Calu3 (cell line): ENCODE data around the gene NUDT19. TPM values are rescaled to one million over a fixed set of nuclear protein-coding genes. Genes with fewer than 3 reads are reported as not detected.
"Not testable (repeated sequence)": the region's sequence is repeated elsewhere in the genome, so short reads cannot be mapped to it uniquely, and the experiment has no call there.

Experiments
- BruUV-seq: library from RNA; stranded (reverse); fragments of 400-500 nt; replicated peaks from 2 replicates; lab custom pipeline; 2021; lab: Mats Ljungman, UMichigan
- CTCF ChIA-PET: fragments of 300-600 bp; sonication (Branson Sonifier 250); formaldehyde crosslinking; loops from one replicate; lab custom pipeline; 2022; ENCODE audit warnings: antibody characterized with exemption; lab: Charles Lee
- DNase-seq: peaks from one replicate; pipeline ENCODE4 v3.0.0; 2022
- H3K27ac Mint-ChIP-seq: one replicate; pipeline ENCODE4 v1.8.0; 2022; ENCODE audit warnings: mixed read lengths; ENCODE audit not compliant: unreplicated experiment
- H3K27me3 Mint-ChIP-seq: one replicate; pipeline ENCODE4 v1.8.0; 2022; ENCODE audit warnings: mixed read lengths; ENCODE audit not compliant: unreplicated experiment
- H3K36me3 Mint-ChIP-seq: one replicate; pipeline ENCODE4 v1.8.0; 2022; ENCODE audit warnings: mild to moderate bottlenecking, moderate library complexity, mixed read lengths; ENCODE audit not compliant: insufficient read depth, unreplicated experiment
- H3K4me1 Mint-ChIP-seq: one replicate; pipeline ENCODE4 v1.8.0; 2022; ENCODE audit warnings: mild to moderate bottlenecking, low read depth, mixed read lengths; ENCODE audit not compliant: unreplicated experiment
- H3K4me3 Mint-ChIP-seq: one replicate; pipeline ENCODE4 v1.8.0; 2022; ENCODE audit warnings: mild to moderate bottlenecking, low read depth, moderate library complexity, mixed read lengths; ENCODE audit not compliant: unreplicated experiment
- H3K9me3 Mint-ChIP-seq: one replicate; pipeline ENCODE4 v1.8.0; 2022; ENCODE audit warnings: low read depth, mixed read lengths; ENCODE audit not compliant: unreplicated experiment
- CTCF ChIP-seq: fragments of 200-600 bp; IDR thresholded peaks from one replicate; pipeline ENCODE4 v1.8.0; 2022; ENCODE audit warnings: antibody characterized with exemption; ENCODE audit not compliant: unreplicated experiment
- intact Hi-C: fragments of 100-400 bp; cut with micrococcal nuclease; formaldehyde crosslinking; loops from one replicate; pipeline ENCODE4 v1.10.0; 2022; ENCODE audit not compliant: unreplicated experiment
- total RNA-seq: library from RNA; stranded (reverse); gene quantifications from 2 replicates; pipeline ENCODE4 v1.2.3, GENCODE V29; 2022

NUDT19 gene
- total RNA-seq, 1 experiment from 2014 or later = 21.1 TPM

- CTCF ChIA-PET = no interaction called here
These were observed 3.3 kb upstream of the NUDT19 start for GRCh38 chr19:32688311-32688710.

DNA sequence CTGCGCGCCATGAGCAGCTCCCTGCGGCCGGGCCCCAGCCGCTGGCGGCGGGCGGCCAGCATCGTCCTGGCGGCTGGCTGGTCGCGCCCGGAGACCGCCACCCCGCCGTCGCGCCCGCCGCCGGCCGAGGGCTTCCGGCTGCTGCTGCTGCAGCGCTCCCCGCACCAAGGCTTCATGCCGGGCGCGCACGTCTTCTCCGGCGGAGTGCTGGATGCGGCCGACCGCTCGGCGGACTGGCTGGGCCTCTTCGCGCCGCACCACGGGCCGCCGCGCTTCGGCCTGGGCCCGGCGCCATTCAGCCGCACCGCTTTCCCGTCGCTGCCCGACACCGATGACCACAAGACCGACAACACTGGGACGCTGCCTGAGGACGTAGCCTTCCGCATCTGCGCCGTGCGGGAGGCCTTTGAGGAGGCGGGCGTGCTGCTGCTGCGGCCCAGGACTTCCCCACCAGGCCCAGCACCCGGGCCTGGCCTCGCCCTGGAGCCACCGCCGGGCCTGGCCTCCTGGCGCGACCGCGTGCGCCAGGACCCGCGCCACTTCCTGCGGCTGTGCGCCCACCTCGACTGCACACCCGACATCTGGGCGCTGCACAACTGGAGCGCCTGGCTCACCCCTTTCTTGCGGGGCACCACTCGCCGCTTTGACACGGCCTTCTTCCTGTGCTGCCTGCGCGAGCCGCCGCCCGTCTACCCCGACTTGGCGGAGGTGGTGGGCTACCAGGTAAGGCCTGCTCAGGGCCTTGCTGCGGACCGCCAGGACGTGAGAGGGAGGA is 518 bp downstream of the NUDT19 start:
- Mint-ChIP-seq H3K9me3 (peaks cover 4% of the 10 kb centered on the region), H3K4me1 (peaks cover 56% of the 10 kb centered on the region), H3K27ac (peak overlapping the region; percentile 90), H3K4me3 (peak overlapping the region; percentile 82), H3K27me3 (no peaks in the 10 kb centered on the region), H3K36me3 (peaks cover 43% of the 10 kb centered on the region)
- DNase-seq = peak; percentile 63
- no peak for TF ChIP-seq CTCF
- CTCF ChIA-PET = interaction anchor here (0.5 to 1.2 kb wide), 2 partner anchors 16 to 18 kb away, joined by 3 to 6 read pairs; partner anchors contain the start of genes ANKRD27 and RGS9BP
- intact Hi-C loops = no loop called here
- BruUV-seq = no TSS peak

More at GRCh38 chr19:32688311-32688710, 3.3 kb upstream of the NUDT19 start:
- H3K27me3 Mint-ChIP-seq = no peaks in the 10 kb centered on the region
- H3K27ac Mint-ChIP-seq = no peak overlapping the region
- BruUV-seq = no TSS peak
- peaks cover 23% of the 10 kb centered on the region for H3K36me3 Mint-ChIP-seq
- no peak for TF ChIP-seq CTCF
- peaks cover 19% of the 10 kb centered on the region for H3K4me1 Mint-ChIP-seq
- no peak overlapping the region for H3K4me3 Mint-ChIP-seq
- no peaks in the 10 kb centered on the region for H3K9me3 Mint-ChIP-seq
- intact Hi-C loops = no loop called here
- DNase-seq = no peak

DNA sequence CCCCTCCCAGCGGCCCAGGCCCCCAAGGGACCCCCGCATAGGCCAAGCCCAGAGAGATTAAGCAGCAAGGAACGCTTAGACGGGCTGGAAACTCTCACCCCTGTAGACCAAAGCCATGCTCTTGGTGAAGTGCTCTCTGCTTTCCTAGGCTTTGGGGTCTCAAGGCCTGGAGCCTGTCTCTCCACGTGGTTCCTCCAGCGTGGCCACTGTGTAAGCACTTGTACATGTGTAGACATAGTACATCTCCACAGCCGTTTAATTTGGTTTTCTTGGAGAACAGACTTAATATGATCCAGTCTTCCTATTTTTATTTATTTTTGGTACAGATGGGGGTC is 1.1 kb downstream of the NUDT19 start:
- peak overlapping the region; percentile 82 for H3K4me3 Mint-ChIP-seq
- CTCF ChIA-PET = no interaction called here
- TF ChIP-seq CTCF = no peak
- intact Hi-C loops = no loop called here
- H3K27ac Mint-ChIP-seq = peak overlapping the region; percentile 90
- H3K36me3 Mint-ChIP-seq = peaks cover 43% of the 10 kb centered on the region
- DNase-seq = no peak
- peaks cover 60% of the 10 kb centered on the region for H3K4me1 Mint-ChIP-seq
- H3K9me3 Mint-ChIP-seq = peaks cover 4% of the 10 kb centered on the region
- H3K27me3 Mint-ChIP-seq = no peaks in the 10 kb centered on the region
- no TSS peak for BruUV-seq

GRCh38 chr19:32693151-32694108 is 1.8 kb downstream of the NUDT19 start:
- H3K9me3 Mint-ChIP-seq, H3K27me3 Mint-ChIP-seq, intact Hi-C loops, DNase-seq: not testable (repeated sequence)
- Mint-ChIP-seq H3K27ac (peak overlapping the region; percentile 90), H3K36me3 (peaks cover 45% of the 10 kb centered on the region), H3K4me3 (peak overlapping the region; percentile 82), H3K4me1 (peaks cover 60% of the 10 kb centered on the region)
- BruUV-seq = TSS peak; percentile 24
- CTCF ChIA-PET = interaction anchor here (0.6 to 0.9 kb wide), 2 partner anchors 14 to 18 kb away, joined by 3 to 4 read pairs; partner anchors contain the start of genes ANKRD27 and RGS9BP

GRCh38 chr19:32694316-32694715 is 2.7 kb downstream of the NUDT19 start:
- peaks cover 60% of the 10 kb centered on the region for H3K4me1 Mint-ChIP-seq
- H3K36me3 Mint-ChIP-seq = peaks cover 54% of the 10 kb centered on the region
- intact Hi-C loops, CTCF ChIA-PET, H3K9me3 Mint-ChIP-seq, H3K27me3 Mint-ChIP-seq, DNase-seq, BruUV-seq: not testable (repeated sequence)
- peak overlapping the region; percentile 90 for H3K27ac Mint-ChIP-seq
- peak overlapping the region; percentile 82 for H3K4me3 Mint-ChIP-seq

DNA sequence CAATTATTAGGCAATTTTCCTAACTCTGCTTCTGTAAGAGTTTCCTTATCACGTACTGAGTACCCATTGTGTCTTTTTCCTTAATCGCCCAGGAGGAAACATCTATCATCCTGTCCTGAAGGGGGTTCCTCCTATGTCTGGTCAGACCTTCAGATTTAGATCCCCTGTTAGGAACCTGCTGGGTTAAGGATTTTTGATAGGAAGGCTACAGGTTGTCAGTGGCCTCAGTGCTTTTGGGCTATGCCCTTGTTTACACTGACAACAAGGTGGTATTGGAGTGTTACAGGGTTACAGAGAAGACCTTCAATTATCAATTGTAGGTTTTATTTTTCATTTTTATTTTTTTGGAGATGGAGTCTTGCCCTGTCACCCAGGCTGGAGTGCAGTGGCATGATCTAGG is 3.2 kb downstream of the NUDT19 start:
- H3K9me3 Mint-ChIP-seq, H3K27me3 Mint-ChIP-seq, H3K27ac Mint-ChIP-seq, CTCF ChIA-PET, DNase-seq, intact Hi-C loops, BruUV-seq: not testable (repeated sequence)
- peaks cover 60% of the 10 kb centered on the region for H3K4me1 Mint-ChIP-seq
- peaks cover 54% of the 10 kb centered on the region for H3K36me3 Mint-ChIP-seq
- H3K4me3 Mint-ChIP-seq = peak overlapping the region; percentile 82

DNA sequence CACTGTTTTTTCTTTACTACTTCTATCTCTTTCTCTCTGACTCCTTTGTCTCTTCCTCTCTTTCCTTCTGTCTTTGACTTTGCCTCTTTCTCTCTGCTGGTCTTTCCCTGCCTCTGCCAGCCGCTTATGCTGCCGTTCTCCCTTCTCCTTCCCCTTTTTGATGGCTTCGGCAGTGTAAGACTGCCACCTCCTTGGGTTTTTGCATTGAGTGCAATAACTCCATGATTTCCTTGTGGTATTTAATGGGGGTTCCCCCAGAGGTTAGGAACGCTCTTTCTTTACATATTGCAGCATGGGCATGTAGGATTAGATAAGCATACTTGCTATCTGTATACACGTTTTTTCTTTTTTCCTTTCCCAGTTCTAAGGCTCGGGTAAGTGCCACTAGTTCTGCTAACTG is 3.9 kb downstream of the NUDT19 start:
- peaks cover 54% of the 10 kb centered on the region for H3K36me3 Mint-ChIP-seq
- peak overlapping the region; percentile 19 for H3K27ac Mint-ChIP-seq
- H3K4me3 Mint-ChIP-seq, BruUV-seq, CTCF ChIA-PET, intact Hi-C loops, H3K9me3 Mint-ChIP-seq, DNase-seq, H3K27me3 Mint-ChIP-seq: not testable (repeated sequence)
- H3K4me1 Mint-ChIP-seq = peaks cover 60% of the 10 kb centered on the region
